Thyroid gland (tissue), 4 donors: ENCODE data around the gene DEPP1.

Experiments
- CTCF ChIP-seq, 6 experiments: fragments of 200-600 bp in 3 of 6; fragments of 450-650 bp in 3 of 6; sonication (generic) in 3 of 6; IDR thresholded peaks; one replicate each; pipeline ENCODE4 v1.5.1; 2016 to 2019; ENCODE audit warnings: antibody characterized with exemption in 6 of 6, mild to moderate bottlenecking in 2 of 6, inconsistent platforms in 1 of 6, moderate library complexity in 1 of 6
- POLR2A ChIP-seq, 2 donors: fragments of 450-650 bp; IDR thresholded peaks; one replicate each; pipeline ENCODE4 v1.6.1; 2017; ENCODE audit warnings: antibody characterized with exemption in 2 of 2, mild to moderate bottlenecking in 2 of 2, moderate library complexity in 1 of 2

GRCh38 chr10:44960482-44961229, 18.0 kb downstream of the DEPP1 start:
- TF ChIP-seq CTCF (IDR thresholded peaks at IDR 0.05) (no peak), POLR2A (IDR thresholded peaks at IDR 0.05) (peak in 1 of 2 donors; percentile 29)
